GM21515 (cell line): ENCODE data around the gene LIG3.
"Not testable (repeated sequence)": the region's sequence is repeated elsewhere in the genome, so short reads cannot be mapped to it uniquely, and the experiment has no call there.

Experiments used
- ATAC-seq: cut with Tn5 transposase; IDR thresholded peaks from one replicate; pipeline ENCODE4 v1.9.1; 2021; ENCODE audit not compliant: unreplicated experiment

Gene LIG3

DNA sequence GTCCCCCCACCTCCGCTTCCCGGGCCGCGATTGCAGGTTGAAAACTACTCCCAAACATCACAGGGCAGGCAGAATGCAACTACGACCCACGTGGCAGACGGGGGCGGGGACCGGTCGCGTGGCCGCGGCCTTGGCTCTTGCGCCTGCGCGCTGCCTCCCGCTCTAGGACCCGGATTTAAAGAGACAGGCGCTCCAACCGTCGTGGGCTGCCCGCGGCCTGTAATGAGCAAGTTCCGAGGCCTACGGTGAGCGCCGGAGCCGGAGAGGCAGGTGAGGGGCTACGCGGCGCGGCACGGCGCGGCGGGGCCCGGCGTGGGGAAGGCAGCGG, at the start of gene LIG3:
LIG3 (plus strand) TSS at position 160 of the 328 bp plus-strand sequence. CDS start 2,494 bp downstream, outside the sequence.
- ATAC-seq, result peak; percentile 82

DNA sequence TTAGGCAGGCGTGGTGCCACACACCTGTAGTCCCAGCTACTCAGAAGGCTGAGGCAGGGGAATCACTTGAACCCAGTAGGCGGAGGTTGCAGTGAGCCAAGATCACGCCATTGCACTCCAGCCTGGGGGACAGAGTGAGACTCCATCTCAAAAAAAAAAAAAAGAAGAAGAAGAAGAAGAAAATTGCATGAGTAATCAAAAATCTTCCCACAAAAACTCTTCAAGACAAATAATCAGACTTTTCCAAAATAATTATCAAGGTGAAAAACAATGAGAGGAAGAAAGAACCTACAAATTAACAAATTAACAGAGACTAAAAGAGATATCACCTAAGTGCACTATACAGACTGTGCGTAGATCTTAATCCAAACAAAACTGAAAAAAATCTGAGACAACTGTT, 29.5 kb upstream of the LIG3 start:
- not testable (repeated sequence) for ATAC-seq

GRCh38 chr17:34958438-34958837, 21.9 kb upstream of the LIG3 start:
- no peak for ATAC-seq

DNA sequence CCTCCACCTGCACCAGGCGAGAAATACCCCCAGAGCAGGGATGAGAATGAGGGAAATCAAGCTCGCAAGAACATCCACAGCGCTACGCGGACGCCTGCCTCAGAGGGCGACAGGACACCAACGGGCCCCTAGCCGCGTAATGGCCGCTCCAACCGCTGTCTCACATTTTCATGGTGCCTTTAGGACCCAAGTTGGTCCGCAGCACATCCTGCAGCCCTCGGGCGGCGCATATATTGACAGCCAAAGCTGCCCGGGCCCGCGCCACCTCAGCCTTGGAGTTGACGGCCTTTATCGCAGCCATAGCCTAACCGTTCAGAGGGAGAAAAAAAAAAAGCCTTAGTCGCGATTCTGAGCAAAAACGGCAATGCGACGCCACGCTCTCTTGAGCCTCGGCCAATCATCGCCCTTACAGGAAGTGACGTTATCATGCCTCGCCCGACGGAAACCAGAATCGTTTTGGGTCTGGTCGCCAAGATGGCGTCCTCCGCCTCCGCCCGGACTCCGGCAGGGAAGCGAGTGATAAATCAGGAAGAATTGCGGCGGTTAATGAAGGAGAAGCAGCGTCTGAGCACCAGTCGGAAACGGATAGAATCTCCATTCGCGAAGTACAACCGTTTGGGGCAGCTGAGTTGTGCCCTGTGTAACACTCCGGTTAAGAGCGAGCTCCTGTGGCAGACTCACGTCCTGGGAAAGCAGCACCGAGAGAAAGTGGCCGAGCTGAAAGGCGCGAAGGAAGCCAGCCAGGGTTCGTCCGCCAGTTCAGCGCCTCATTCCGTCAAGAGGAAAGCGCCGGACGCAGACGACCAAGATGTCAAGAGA, 19.0 kb upstream of the LIG3 start, which contains the start of the genes CCT6B and ZNF830:
CCT6B (minus strand) TSS at position 368 of the 819 bp plus-strand sequence; CDS start at position 301, 67 bp downstream.
ZNF830 (plus strand) TSS at position 448 of the 819 bp plus-strand sequence; CDS start at position 475, 27 bp downstream.
- ATAC-seq, result peak; percentile 71

DNA sequence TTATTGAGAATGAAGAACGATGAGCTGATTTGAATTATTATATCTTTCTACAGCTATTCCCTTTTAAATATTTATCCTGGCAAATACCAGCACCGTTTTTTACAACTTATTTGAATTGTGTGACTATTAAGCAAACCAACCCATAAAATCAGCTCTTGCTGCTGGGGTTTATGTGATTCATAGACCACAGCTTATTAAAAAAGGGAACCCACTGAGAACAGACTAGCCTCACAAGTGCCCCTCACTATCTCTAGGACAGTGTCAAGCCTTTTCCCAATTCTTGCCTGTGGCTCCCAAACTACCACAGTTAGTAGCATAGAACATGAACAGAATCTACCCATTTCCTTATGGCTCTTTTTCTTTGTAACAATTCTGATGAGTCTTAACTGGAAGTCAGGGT, 6.1 kb upstream of the LIG3 start:
- ATAC-seq, result no peak

- no peak for ATAC-seq
These were observed 5.2 kb upstream of the LIG3 start for GRCh38 chr17:34974794-34975785.

- ATAC-seq, result no peak
These were observed 1.2 kb upstream of the LIG3 start for GRCh38 chr17:34979153-34979552.

GRCh38 chr17:34979650-34980352, 511 bp upstream of the LIG3 start:
- ATAC-seq, result no peak

DNA sequence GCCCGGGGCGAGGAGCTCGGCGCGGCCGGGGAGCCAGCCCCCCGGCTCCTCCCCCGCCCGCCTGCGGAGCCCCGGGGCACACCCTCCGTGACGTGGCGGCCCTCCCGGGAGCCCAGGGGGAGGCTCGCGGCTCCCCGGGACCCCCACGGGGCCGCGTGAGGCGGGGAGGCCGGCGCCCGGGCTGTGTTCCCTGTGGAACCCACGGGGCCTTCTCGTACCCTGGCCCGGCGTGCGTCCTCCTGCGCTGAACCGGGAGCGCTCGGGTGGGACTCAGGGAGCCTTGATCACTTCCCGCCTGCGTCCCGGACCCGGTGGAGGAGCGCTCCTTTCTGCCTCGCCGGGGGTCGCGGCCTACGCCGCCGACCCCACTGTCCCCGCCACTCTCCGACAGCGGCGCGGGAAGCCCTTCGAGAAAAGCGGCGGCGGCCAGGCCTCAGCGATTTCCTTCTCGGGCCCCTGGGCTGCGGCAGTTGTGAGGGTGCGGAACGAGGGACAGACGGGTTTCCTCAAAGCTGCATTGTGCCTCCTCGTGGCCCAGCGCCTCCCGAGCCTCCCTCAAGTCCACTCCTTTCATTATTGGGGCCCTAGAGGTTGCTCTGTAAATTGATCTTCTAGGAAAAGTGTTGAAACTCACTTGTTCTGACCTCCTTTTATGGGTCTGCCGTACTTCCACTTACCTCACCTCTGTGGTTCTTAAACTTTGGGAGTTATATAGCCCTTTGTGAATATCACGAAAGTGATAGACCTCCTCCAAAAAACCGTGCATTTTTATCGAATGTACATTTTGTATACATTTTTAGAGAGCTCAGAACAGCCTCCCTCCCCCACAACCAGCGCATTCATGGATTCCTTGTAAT, 597 bp downstream of the LIG3 start:
- ATAC-seq, result peak; percentile 81

- no peak for ATAC-seq
These were observed 1.4 kb downstream of the LIG3 start for GRCh38 chr17:34981538-34982241.

DNA sequence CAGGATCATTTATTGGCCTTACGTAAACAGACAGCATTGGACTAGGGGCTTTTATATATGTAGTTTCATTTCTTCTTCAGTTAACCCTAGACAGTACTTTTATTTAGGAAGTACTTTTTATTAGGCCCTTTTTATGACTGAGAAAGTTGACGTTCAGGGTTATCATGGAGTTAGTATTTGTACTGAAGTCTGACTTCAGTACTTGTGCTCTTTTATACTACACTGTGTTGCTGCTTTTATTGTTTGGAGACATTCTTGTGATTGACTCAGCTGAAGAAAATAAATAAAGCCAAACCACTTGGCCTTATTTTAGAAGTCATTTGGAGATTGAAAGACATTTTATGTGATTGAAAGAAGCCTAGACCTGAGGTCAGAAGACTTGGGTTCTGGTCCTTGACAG, 6.9 kb downstream of the LIG3 start:
- ATAC-seq, result no peak

- no peak for ATAC-seq
These were observed 8.3 kb downstream of the LIG3 start for GRCh38 chr17:34988644-34989043.

DNA sequence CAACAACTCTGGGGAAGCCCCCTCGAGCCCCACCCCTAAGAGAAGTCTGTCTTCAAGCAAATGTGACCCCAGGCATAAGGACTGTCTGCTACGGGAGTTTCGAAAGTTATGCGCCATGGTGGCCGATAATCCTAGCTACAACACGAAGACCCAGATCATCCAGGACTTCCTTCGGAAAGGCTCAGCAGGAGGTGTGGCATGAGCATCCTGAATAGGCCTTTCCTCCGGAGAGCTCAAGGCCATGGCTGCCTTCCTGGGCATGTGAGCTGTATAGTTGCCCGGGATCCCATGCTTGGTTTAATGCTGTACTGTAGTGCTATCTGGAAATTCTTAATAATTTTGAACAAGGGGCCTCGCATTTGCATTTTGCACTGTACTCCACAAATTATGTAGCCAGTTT, 9.2 kb downstream of the LIG3 start:
- ATAC-seq, result no peak

DNA sequence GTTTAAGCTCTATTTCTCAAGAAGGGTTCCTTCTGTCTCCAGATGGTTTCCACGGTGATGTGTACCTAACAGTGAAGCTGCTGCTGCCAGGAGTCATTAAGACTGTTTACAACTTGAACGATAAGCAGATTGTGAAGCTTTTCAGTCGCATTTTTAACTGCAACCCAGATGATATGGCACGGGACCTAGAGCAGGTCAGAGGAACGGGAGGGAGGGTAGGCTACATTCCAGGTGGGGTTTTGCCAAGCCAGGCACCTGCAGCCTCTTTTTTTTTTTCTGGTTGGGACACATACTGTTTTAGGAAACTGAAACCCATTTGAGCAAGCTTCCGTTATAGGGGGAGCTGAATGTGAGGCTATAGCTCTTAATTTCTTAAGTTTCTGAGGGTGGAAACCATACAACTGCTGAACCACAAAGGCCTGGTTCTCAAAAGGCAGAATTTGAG, 10.6 kb downstream of the LIG3 start:
- no peak for ATAC-seq

- no peak for ATAC-seq
These were observed 11.3 kb downstream of the LIG3 start for GRCh38 chr17:34991606-34992005.

DNA sequence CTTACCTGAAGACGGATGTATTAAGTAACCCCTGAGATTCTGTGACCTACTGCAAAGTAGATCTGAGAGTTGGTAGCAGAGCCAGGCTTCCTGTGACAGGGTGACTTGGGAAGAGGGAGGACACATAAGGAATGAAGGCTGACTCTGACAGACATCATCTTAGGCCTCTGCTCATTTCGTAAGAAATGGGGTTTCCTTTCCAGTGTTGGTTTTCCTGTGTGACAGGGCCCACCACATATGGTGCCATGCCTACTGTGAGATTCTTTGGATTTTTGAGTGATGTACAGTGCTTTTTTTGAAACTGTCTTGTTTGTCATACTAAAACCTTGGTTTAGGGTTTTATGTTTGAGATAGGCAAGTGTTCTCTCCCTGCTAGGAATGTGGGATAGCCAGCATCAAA, 12.7 kb downstream of the LIG3 start:
- ATAC-seq, result no peak

DNA sequence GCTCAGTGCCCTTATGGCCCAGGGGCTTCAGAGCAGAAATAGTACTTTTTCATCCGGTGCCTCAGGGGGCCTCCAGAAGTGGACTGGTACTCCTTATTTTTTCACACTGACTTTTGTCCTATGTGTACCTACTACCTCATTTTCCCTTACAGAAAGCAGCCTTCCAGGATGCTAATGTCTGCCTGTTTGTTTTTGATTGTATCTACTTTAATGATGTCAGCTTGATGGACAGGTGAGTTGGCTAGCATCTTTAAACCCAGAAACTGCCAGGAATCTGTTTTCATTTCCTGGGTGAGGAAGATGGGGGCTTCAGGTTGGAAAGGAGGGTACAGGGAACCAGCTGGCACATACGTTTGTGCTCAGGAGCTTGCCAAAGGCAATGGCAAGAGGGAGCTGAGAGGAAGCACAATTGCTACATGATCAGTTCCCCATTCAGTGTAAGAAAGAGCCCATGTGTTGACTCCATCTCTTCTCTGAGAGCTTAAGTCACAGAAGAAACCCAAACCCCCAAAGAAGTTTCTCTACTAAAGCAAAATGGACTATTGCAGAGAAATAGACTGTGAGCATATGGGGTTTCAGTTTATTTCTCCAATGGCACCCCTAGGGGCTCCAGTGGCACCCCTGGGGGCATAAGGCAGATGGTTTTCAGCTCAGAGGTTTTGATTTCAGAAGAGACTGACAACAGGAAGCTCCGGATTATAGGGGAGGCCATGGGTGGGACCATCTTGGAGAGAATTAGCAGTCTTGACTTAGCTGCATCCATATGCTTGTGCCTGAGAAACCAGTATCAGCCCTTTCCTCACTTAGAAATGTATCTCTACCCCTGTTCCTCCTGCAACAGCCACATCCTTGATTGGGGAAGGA, 16.3 kb downstream of the LIG3 start:
- no peak for ATAC-seq

GRCh38 chr17:34997355-34997862, 17.1 kb downstream of the LIG3 start:
- ATAC-seq, result no peak
